Dedifferentiated amniotic fluid mesenchymal stem cell (primary cell): Measurements from ENCODE around the gene KLK6.

ENCODE experiments used
- DNase-seq: peaks from one replicate; pipeline ENCODE4 v3.0.0-alpha.2; 2016; ENCODE audit errors: extremely low spot score

The KLK6 gene

GRCh38 chr19:50969413-50969760 lies at the start of gene KLK6:
Gene KLK6, minus strand, starts transcription at chr19:50969591. Its CDS starts 1,487 bp downstream, at chr19:50968104.
- no peak for DNase-seq

- DNase-seq: no peak
Observed at GRCh38 chr19:51018745-51019543, 49.6 kb upstream of the KLK6 start.

- no peak for DNase-seq
Observed at GRCh38 chr19:51016798-51017683, 47.6 kb upstream of the KLK6 start.

GRCh38 chr19:51015691-51016267 lies 46.4 kb upstream of the KLK6 start:
- no peak for DNase-seq

- DNase-seq: no peak
Observed at GRCh38 chr19:51014242-51014641, 44.9 kb upstream of the KLK6 start.

- no peak for DNase-seq
Observed at GRCh38 chr19:51012661-51013190, 43.3 kb upstream of the KLK6 start.

- DNase-seq: no peak
Observed at GRCh38 chr19:51010066-51010795, 40.8 kb upstream of the KLK6 start.

GRCh38 chr19:51009061-51009891 lies 39.9 kb upstream of the KLK6 start:
- no peak for DNase-seq

GRCh38 chr19:51007488-51007887 lies 38.1 kb upstream of the KLK6 start:
- no peak for DNase-seq

GRCh38 chr19:51006406-51006805 lies 37.0 kb upstream of the KLK6 start:
- DNase-seq: no peak

- no peak for DNase-seq
Observed at GRCh38 chr19:51005248-51005647, 35.9 kb upstream of the KLK6 start.

GRCh38 chr19:51003316-51003715 lies 33.9 kb upstream of the KLK6 start:
- DNase-seq: no peak

GRCh38 chr19:51002542-51003311 lies 33.3 kb upstream of the KLK6 start:
- no peak for DNase-seq

- no peak for DNase-seq
Observed at GRCh38 chr19:51002089-51002532, 32.7 kb upstream of the KLK6 start.

GRCh38 chr19:51001515-51001914 lies 32.1 kb upstream of the KLK6 start, which contains the start of gene KLK8:
Gene KLK8, minus strand, starts transcription at chr19:51001604. Its CDS starts 437 bp downstream, at chr19:51001167.
- no peak for DNase-seq

- no peak for DNase-seq
Observed at GRCh38 chr19:51000981-51001380, 31.6 kb upstream of the KLK6 start.

GRCh38 chr19:51000426-51000825 lies 31.0 kb upstream of the KLK6 start:
- no peak for DNase-seq

GRCh38 chr19:50998686-50999085 lies 29.3 kb upstream of the KLK6 start:
- no peak for DNase-seq

GRCh38 chr19:50998061-50998460 lies 28.7 kb upstream of the KLK6 start:
- no peak for DNase-seq

- DNase-seq: no peak
Observed at GRCh38 chr19:50994129-50994528, 24.7 kb upstream of the KLK6 start.
